KMS-11 (cell line): ENCODE measurements around the gene PCDH11X.
"Not testable (repeated sequence)": the region's sequence is repeated elsewhere in the genome, so short reads cannot be mapped to it uniquely, and the experiment has no call there.

Experiments used
- H2AFZ ChIP-seq: fragments of 200-600 bp; sonication (generic); 2 replicates; pipeline ENCODE4 v1.6.1; 2016; ENCODE audit warnings: antibody characterized with exemption, mixed run types, low read depth
- H3K27ac ChIP-seq: fragments of 200-600 bp; sonication (generic); 2 replicates; pipeline ENCODE4 v1.6.1; 2016; ENCODE audit warnings: mild to moderate bottlenecking, mixed run types
- H3K27me3 ChIP-seq: fragments of 200-600 bp; sonication (generic); 2 replicates; pipeline ENCODE4 v1.6.1; 2017; ENCODE audit warnings: mild to moderate bottlenecking, low read depth, mixed run types, moderate library complexity; ENCODE audit not compliant: insufficient read depth
- H3K36me3 ChIP-seq: fragments of 200-600 bp; sonication (generic); 2 replicates; pipeline ENCODE4 v1.6.1; 2017; ENCODE audit warnings: mild to moderate bottlenecking, mixed run types; ENCODE audit not compliant: insufficient read depth
- H3K4me1 ChIP-seq: fragments of 200-600 bp; sonication (generic); 2 replicates; pipeline ENCODE4 v1.6.1; 2016; ENCODE audit warnings: mild to moderate bottlenecking, low read depth, mixed run types; ENCODE audit not compliant: poor library complexity, severe bottlenecking
- H3K4me2 ChIP-seq: fragments of 200-600 bp; sonication (generic); 2 replicates; pipeline ENCODE4 v1.7.0; 2016; ENCODE audit warnings: mild to moderate bottlenecking, mixed run types
- H3K4me3 ChIP-seq: fragments of 200-600 bp; sonication (generic); IDR thresholded peaks from 2 replicates; pipeline ENCODE4 v1.6.1; 2017; ENCODE audit warnings: low read depth, low read length, mixed read lengths; ENCODE audit not compliant: insufficient read depth
- H3K79me2 ChIP-seq: fragments of 200-600 bp; sonication (generic); 2 replicates; pipeline ENCODE4 v1.6.1; 2016; ENCODE audit warnings: low read depth, mixed run types; ENCODE audit not compliant: insufficient read depth
- H3K9ac ChIP-seq: fragments of 200-600 bp; sonication (generic); 2 replicates; pipeline ENCODE4 v1.6.1; 2016; ENCODE audit warnings: mild to moderate bottlenecking, mixed run types
- H4K20me1 ChIP-seq: fragments of 200-600 bp; sonication (generic); 2 replicates; pipeline ENCODE4 v1.6.1; 2016; ENCODE audit warnings: mild to moderate bottlenecking, mixed run types; ENCODE audit not compliant: insufficient read depth

PCDH11X gene

DNA sequence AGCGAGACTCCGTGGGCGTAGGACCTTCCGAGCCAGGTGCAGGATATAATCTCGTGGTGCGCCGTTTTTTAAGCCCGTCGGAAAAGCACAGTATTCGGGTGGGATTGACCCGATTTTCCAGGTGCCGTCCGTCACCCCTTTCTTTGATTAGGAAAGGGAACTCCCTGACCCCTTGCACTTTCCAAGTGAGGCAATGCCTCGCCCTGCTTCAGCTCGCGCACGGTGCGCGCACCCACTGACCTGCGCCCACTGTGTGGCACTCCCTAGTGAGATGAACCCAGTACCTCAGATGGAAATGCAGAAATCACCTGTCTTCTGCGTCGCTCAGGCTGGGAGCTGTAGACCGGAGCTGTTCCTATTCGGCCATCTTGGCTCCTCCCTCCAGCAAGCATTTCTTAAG lies 46.1 kb downstream of the PCDH11X start:
- not testable (repeated sequence) for H3K36me3 ChIP-seq, H3K27ac ChIP-seq

More for the DNA sequence above, 46.1 kb downstream of the PCDH11X start:
- H2AFZ ChIP-seq, H3K9ac ChIP-seq, H3K4me2 ChIP-seq, H4K20me1 ChIP-seq, H3K4me3 ChIP-seq, H3K79me2 ChIP-seq, H3K27me3 ChIP-seq, H3K4me1 ChIP-seq: not testable (repeated sequence)
